HG02884 (cell line): ENCODE results near the gene SLC38A1.
A peak's percentile ranks its signal among the peaks of the same experiment; 100 is the strongest.
"Not testable (repeated sequence)": the region's sequence is repeated elsewhere in the genome, so short reads cannot be mapped to it uniquely, and the experiment has no call there.

Experiments used
- ATAC-seq: cut with Tn5 transposase; IDR thresholded peaks from one replicate; pipeline ENCODE4 v1.9.1; 2021; ENCODE audit warnings: mild to moderate bottlenecking, moderate library complexity; ENCODE audit not compliant: unreplicated experiment

SLC38A1 gene

DNA sequence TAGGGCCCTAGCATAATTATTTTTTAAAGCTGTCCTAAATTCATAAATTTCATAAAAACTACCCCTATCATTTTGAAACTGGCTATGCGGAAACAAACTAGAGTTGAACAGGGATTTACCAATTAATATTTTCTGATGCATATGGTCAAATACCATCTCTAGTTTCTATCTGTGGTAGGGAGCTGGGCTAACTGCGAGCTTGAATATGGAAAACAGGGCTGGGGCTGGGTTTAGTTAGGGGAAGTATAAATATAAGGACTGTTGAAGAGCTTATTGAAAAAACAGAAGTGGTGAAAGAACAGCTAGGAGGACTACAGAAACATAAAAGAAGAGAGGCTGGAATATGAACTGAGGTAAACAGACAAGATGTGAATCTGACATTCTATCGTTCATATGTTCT lies 91.8 kb downstream of the SLC38A1 start:
- ATAC-seq = no peak

DNA sequence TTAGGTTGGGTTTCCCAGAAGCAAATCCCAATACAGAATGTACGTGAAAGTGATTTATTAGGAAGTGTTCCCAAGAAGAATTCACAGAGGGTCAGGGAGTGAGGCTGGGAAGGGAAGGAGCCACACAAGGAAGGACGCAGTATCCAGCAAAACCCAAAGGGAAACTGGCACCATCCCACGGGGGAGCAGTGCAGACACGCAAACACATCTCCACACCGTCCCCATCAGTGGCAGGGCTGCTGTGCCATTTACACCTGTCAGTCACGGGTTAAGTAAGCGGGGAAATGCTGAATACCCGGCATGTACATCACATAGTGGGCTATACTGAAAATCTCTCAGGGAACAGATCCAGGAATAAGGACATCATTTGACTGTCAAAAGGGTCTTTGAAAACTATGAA lies 93.9 kb downstream of the SLC38A1 start:
- no peak for ATAC-seq

DNA sequence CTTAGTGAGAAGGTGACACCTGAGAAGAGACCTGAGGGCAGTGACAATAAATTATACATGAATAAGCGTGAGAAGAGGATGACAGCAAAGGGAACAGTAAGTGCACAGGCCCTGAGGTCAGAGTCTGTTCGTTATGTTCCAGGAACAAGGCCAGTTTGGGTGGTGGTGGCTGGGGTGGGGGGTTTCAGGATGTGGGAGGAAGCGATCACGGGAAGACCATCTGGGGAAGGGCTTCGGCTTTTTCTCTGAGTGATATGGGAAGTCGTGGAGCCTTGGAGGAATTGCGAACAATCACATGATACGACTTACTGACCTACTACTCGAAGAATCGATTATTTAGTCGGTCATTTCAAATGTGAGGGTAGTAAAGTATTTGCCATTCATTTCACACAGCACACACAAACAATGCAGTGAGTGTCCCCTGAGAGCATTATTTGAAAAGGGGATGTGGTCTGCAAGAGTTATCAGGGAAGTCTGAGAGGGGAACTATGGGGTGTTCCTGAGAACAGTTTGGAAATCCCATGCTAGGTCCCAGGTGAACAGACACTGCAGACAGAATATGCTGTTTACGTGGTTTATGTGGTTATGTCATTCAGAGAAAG lies 94.7 kb downstream of the SLC38A1 start:
- ATAC-seq = peak; percentile 46

DNA sequence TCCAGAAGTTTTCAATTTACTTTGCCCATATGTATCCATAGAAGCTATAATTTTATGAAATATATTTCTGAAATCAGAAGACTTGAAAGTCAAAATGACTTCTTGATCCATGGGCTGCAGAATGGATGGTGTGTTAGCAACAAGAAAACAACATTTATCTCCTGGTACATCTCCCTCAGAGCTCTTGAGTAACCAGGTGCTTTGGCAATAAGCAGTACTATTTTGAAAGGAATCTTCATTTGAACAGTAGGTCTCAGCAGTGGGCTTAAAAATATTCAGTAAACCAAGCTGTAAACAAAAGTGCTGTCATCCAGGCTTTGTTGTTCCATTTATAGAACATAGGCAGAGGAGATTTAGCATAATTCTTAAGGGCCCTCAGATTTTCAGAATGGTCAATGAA lies 100.4 kb downstream of the SLC38A1 start:
- ATAC-seq = no peak

DNA sequence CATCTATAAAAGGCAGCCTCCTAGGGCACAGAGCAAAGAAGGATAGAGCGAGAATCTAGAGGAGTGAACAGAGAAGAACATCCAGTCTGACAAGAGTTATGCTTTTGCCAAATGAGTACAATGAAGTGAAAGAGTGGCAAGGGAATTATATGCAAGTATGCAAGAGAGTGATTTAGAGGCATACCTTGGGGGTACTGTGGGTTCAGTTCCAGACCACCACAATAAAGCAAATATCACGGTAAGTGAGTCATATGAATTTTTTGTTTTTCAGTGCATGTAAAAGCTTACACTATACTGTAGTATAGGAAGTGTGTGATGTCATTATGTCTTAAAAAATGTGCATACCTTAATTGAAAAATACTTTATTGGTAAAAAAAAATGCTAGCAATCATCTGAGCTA lies 101.4 kb downstream of the SLC38A1 start:
- no peak for ATAC-seq

- ATAC-seq = no peak
These were observed 103.7 kb downstream of the SLC38A1 start for GRCh38 chr12:46165191-46165590.

DNA sequence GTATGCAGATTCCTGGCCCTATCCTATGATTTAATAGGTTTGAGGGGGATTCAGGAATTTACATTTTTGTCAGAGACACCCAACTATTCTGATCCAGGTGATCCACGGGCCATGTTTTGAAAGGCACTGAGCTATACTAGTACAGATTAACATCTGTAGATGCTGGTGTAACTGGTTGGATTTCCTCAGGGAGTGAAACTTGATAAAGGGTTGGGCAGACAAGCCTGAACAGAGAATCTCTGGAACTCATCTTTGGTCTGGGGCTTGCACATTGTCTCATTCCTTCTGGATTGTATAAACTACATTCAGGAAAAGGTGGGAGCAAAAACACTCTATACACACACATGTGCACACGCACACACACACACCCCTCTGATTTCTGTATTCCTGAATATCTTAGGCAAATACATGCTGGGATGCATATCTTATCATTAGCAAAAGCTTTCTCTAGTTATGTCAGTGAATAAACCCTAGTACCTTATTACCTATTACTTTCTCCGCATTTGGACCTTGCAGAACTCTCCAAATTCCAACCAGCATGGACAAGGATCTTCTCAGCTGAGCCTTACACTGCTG lies 104.6 kb downstream of the SLC38A1 start:
- ATAC-seq = no peak

GRCh38 chr12:46162549-46163076 lies 106.2 kb downstream of the SLC38A1 start:
- ATAC-seq = not testable (repeated sequence)

GRCh38 chr12:46160981-46161690 lies 107.7 kb downstream of the SLC38A1 start:
- ATAC-seq = no peak

DNA sequence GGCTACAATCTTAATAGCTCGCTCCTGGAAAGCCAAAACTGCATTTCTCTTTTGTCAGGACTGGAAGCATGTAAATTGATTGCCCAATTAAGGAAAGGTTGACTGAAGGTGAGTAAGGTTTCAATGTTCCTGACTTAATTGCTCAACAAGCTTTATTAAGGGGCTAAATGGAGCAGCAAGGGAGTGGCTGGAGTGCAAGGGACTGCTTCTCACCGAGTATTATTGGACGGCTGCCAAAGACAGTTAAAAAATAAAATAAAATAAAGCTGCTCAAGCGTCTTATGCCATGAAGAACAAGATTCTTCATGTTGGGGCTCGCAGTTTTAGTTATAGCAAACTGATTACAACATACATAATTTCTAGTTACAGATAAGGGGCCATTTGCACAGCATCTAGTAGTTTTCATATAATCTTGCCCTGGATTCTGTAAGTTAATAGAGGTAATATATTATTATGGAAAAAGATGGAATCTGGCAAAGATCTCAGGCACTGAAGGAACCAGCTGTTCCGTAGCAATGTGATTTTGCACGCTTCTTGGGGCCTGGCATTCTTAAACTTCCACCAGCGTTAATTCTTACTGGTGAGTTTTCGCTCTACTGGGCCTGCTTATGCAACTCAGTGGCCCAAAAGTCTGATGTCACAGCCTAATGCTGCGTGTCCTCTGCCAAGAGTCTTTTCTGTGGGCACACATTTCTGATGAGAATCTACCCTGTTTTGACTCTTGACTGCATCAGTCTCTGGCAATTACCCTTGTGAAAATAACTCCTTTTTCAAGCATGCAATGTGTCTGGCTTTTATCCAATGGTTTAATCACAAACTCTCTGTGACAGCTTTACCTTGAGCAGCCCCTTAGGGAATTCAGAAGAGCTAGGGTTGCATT lies 108.5 kb downstream of the SLC38A1 start:
- ATAC-seq = no peak

GRCh38 chr12:46159309-46159901 lies 109.4 kb downstream of the SLC38A1 start:
- ATAC-seq = no peak

GRCh38 chr12:46158501-46158900 lies 110.3 kb downstream of the SLC38A1 start:
- no peak for ATAC-seq

DNA sequence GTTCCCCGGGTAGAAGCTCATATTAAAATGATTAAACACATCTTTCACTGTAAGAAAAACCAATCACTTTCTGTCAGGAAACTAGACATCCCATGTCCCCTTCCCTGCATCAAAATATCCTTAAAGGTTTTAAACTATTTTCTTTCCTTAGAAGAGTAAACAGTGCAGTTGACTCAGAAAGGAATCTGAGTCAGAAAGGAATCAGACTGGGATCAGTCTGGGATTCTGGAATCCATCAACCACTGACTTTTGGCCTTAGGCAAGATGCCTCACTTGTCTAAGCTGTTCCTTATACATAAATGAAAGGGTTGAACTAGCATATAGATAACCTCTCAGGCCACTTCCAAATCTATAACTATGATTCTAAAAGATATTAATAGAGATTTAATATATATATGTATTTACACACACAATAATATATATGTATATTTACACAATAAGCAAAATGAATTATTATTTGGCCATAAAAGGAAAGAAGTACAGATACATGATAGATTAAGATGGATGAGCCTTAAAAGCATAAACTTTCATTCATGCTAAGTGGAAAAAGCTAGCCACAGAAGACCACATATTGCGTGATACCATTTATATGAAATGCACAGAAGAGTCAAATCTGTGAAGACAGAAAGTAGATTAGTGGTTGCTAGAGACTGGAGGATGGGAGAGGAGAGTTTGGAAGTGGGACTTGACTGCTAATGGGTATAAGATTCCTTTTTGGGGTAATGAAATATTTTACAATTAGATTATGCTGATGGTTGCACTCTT lies 114.4 kb downstream of the SLC38A1 start:
- no peak for ATAC-seq

GRCh38 chr12:46153268-46153872 lies 115.5 kb downstream of the SLC38A1 start:
- ATAC-seq = no peak

DNA sequence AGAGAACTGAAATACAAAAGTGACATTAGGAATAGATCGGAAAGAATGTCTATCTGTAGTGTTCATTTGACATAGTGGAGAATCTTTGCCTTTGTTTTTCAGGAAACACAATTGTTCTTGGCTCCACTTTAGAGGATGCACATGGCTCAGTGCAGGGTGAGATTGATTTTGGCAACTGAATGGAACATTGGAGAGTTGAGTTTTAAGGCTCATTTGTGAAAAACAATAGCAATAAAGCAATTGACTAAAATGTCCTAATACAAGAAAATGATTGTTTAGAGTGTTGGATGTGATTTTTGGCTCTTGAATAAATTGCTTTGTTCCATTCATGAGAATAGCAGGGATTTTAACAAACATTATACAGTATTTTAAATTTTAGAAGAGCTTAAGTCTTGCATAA lies 116.4 kb downstream of the SLC38A1 start:
- ATAC-seq = no peak

- no peak for ATAC-seq
These were observed 118.1 kb downstream of the SLC38A1 start for GRCh38 chr12:46150735-46151134.

DNA sequence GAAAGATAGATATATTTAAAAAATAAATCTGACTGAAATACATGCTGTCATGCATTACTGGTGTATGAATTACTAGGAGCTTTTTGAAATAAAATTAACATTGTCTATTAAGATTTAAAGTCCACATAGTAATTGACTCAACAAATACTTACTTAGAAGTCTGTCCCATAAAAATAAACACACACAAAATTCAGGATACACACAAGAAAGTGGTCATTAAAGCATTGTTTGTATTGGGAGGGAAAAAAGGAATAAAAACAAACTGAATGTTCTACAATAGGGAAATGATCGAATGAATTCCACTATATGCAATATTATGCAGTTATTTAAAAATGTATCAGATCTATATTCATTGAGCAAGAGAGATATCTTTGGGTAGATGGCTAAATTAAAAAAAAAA lies 118.9 kb downstream of the SLC38A1 start:
- ATAC-seq = no peak

DNA sequence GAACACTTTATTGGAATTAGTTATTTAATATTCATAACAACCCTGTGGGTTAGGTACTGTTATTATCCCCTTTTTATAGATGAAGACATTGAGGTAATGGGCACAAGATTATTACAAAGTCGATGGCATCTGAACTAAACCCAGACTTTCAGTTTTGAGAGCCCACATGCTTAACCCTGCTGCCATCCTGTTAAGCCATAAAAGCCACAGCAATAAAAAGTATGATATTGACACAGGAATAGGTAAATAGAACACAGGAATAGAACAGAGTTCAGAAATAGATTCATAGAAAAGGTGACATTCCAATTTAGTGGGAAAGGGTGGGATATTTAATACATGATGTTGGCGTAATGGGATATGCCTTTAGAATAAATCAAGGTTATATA lies 119.8 kb downstream of the SLC38A1 start:
- no peak for ATAC-seq

GRCh38 chr12:46148327-46149078 lies 120.3 kb downstream of the SLC38A1 start:
- no peak for ATAC-seq
